SJCRH30 (cell line): ENCODE results near the gene CRYBA1. TPM values are rescaled to one million over a fixed set of nuclear protein-coding genes. Genes with fewer than 3 reads are reported as not detected.
A peak's percentile ranks its signal among the peaks of the same experiment; 100 is the strongest.
"Not testable (repeated sequence)": the region's sequence is repeated elsewhere in the genome, so short reads cannot be mapped to it uniquely, and the experiment has no call there.

Source experiments
- DNase-seq, 2 experiments: peaks; one replicate each; pipeline ENCODE4 v3.0.0-alpha.2; 2015 to 2020
- H3K27ac ChIP-seq: fragments of 250-450 bp; sonication (Bioruptor Pico); 2 replicates; pipeline ENCODE4 v1.5.1; 2020; ENCODE audit warnings: mild to moderate bottlenecking, moderate library complexity
- H3K27me3 ChIP-seq: fragments of 250-450 bp; sonication (Bioruptor Pico); 2 replicates; pipeline ENCODE4 v1.5.1; 2020; ENCODE audit warnings: mild to moderate bottlenecking, moderate library complexity
- H3K36me3 ChIP-seq: fragments of 250-450 bp; sonication (Bioruptor Pico); 2 replicates; pipeline ENCODE4 v1.5.1; 2020; ENCODE audit warnings: mild to moderate bottlenecking, moderate library complexity
- H3K4me1 ChIP-seq: fragments of 250-450 bp; sonication (Bioruptor Pico); 2 replicates; pipeline ENCODE4 v1.5.1; 2020; ENCODE audit warnings: mild to moderate bottlenecking, moderate library complexity
- H3K4me3 ChIP-seq: fragments of 250-450 bp; sonication (Bioruptor Pico); 2 replicates; pipeline ENCODE4 v1.5.1; 2020; ENCODE audit warnings: mild to moderate bottlenecking, moderate library complexity
- H3K9me3 ChIP-seq: fragments of 250-450 bp; sonication (Bioruptor Pico); replicated peaks from 2 replicates; pipeline ENCODE4 v1.5.1; 2020; ENCODE audit warnings: mild to moderate bottlenecking, moderate library complexity
- total RNA-seq: library from RNA; depleted of rRNA; stranded (reverse); fragments of >200 nt; shearing (Covaris generic); gene quantifications from 2 replicates; pipeline ENCODE4 v1.2.3, GENCODE V29; 2014; rRNA removed

CRYBA1 gene, protein sequence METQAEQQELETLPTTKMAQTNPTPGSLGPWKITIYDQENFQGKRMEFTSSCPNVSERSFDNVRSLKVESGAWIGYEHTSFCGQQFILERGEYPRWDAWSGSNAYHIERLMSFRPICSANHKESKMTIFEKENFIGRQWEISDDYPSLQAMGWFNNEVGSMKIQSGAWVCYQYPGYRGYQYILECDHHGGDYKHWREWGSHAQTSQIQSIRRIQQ
- total RNA-seq: not detected in 2 replicates

- peak; percentile 27 to 50 for DNase-seq
- peaks cover 3% of the 10 kb centered on the region; the same call in 1 of the 2 replicates for H3K4me1 ChIP-seq
- H3K9me3 ChIP-seq: no peaks in the 10 kb centered on the region
- H3K27ac ChIP-seq: no peak within 1 kb of the TSS
- no peak within 1 kb of the TSS for H3K4me3 ChIP-seq
- H3K27me3 ChIP-seq: no peaks in the 10 kb centered on the region
- H3K36me3 ChIP-seq: no peaks in the 10 kb centered on the region
Measured at GRCh38 chr17:29246628-29247027, at the start of gene CRYBA1. Gene CRYBA1, plus strand, starts transcription at chr17:29246859. Its CDS starts 5 bp downstream, at chr17:29246864.

- DNase-seq: no peak
- no peaks in the 10 kb centered on the region for H3K27me3 ChIP-seq
- H3K4me3 ChIP-seq: no peak overlapping the region
- no peak overlapping the region for H3K27ac ChIP-seq
- no peaks in the 10 kb centered on the region for H3K9me3 ChIP-seq
- H3K4me1 ChIP-seq: peaks cover 30% of the 10 kb centered on the region
- no peaks in the 10 kb centered on the region for H3K36me3 ChIP-seq
Measured at GRCh38 chr17:29197516-29198272, 49.0 kb upstream of the CRYBA1 start.

DNA sequence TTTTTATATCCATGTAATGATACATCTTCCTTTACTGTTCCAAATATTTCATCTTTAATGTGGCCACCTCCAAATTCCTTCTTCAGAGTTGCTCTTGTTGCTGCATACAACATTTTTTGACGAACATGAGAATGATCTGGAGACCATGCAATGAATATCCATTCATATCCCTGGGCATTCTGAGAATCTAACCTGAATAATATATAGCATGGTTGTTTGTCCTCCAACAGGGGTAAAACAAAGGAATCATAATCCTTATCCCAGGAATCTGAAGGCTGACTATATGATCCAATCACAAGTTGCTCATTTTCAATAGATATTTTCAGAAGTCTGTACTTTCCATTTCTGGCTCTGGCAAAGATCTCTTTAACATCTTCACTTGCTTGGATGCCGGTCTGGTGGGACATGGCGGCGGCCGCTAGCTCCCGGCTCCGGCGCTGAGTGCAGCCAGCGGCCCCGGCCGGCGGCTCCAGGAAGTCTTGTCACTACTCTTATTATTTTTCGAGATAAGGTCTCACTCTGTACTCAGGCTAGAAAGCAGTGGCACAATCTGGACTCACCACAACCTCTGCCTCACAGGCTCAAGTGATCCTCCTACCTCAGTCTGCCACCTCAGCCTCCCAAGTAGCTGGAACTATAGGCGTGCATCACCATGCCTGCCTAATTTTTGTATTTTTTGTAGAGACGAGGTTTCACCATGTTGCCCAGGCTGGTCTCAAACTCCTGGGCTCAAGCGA is 42.4 kb upstream of the CRYBA1 start:
- H3K27me3 ChIP-seq, H3K4me3 ChIP-seq, DNase-seq, H3K27ac ChIP-seq, H3K4me1 ChIP-seq, H3K9me3 ChIP-seq, H3K36me3 ChIP-seq: not testable (repeated sequence)

GRCh38 chr17:29205047-29205446 is 41.6 kb upstream of the CRYBA1 start:
- Histone ChIP-seq H3K9me3 (no peaks in the 10 kb centered on the region), H3K27me3 (no peaks in the 10 kb centered on the region), H3K4me1 (no peaks in the 10 kb centered on the region), H3K36me3 (no peaks in the 10 kb centered on the region), H3K27ac (no peak overlapping the region), H3K4me3 (no peak overlapping the region)
- DNase-seq: no peak

- H3K27me3 ChIP-seq: no peaks in the 10 kb centered on the region
- no peaks in the 10 kb centered on the region for H3K36me3 ChIP-seq
- H3K4me3 ChIP-seq: no peak overlapping the region
- no peaks in the 10 kb centered on the region for H3K9me3 ChIP-seq
- H3K27ac ChIP-seq: no peak overlapping the region
- DNase-seq: no peak
- H3K4me1 ChIP-seq: peaks cover under 1% of the 10 kb centered on the region; the same call in 1 of the 2 replicates
Measured at GRCh38 chr17:29207975-29208374, 38.7 kb upstream of the CRYBA1 start.

DNA sequence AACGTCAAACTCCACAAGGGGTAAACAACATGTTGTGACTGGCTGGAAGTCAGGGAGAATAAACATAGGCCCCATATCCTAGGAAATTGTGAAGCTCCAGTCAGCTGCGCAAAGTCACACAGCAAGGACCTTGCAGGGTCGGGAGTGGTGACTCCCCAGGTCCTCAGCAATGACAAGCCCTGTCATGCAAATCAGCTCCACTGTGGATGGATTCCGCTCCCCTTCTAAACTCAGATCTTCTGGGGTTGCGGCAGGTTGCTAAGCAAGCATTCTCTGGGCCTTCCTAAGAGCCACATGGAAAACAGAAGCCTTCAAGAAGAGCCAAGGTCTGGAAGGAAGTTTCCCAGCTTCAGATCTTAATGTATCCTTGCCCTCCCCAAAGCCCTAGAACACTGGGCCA is 37.6 kb upstream of the CRYBA1 start:
- Histone ChIP-seq H3K27ac (no peak overlapping the region), H3K4me3 (no peak overlapping the region), H3K9me3 (no peaks in the 10 kb centered on the region), H3K27me3 (no peaks in the 10 kb centered on the region), H3K36me3 (no peaks in the 10 kb centered on the region), H3K4me1 (peaks cover 3% of the 10 kb centered on the region; the same call in 1 of the 2 replicates)
- no peak for DNase-seq

DNA sequence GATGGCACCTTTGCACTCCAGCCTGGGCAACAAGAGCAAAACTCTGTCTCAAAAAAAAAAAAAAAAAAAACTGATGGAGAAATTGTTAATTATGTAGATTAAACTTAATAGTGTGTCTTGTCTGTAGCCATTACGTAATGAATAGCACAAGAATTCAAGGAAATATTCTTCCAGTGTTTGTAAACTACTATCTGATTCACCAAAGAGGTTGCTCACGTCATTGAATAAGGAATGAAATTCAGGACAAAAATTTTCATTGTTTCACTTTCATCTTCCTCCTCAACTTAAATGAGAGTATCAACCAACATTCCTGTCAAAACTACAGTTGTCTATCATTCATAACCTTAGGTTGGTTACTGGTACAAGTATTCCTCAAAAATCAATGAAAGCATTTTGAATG is 35.8 kb upstream of the CRYBA1 start:
- no peak overlapping the region for H3K27ac ChIP-seq
- no peak overlapping the region for H3K4me3 ChIP-seq
- DNase-seq: no peak
- no peaks in the 10 kb centered on the region for H3K27me3 ChIP-seq
- peaks cover 3% of the 10 kb centered on the region; the same call in 1 of the 2 replicates for H3K4me1 ChIP-seq
- no peaks in the 10 kb centered on the region for H3K9me3 ChIP-seq
- H3K36me3 ChIP-seq: no peaks in the 10 kb centered on the region

DNA sequence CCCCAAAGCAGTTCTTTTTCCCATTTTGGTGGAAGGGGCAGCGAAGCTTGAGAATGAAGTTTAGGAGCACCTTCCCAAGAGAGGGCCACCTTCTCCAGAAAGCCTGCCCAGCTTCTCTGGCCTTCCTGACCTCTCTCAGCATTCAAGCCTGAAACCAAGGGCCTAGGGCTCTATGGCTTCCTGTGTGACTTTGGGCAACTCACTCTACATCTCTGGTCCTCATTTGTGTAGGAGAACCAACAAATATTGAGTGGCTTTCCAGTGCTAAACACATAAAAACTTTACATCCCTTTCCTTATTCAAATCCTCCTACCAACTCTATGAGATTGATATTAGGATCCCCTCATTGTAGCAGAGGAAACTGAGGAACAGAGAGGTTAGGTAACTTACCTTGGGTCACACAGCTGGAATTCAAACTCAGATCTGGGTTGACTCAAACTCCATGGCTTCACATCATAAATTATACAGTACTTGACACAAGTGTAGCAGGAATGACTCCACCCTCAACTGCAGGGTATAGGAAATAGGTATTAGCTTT is 34.5 kb upstream of the CRYBA1 start:
- Histone ChIP-seq H3K9me3 (no peaks in the 10 kb centered on the region), H3K27me3 (no peaks in the 10 kb centered on the region), H3K4me1 (peaks cover 3% of the 10 kb centered on the region; the same call in 1 of the 2 replicates), H3K27ac (no peak overlapping the region), H3K4me3 (no peak overlapping the region), H3K36me3 (no peaks in the 10 kb centered on the region)
- DNase-seq: no peak

GRCh38 chr17:29212681-29213121 is 34.0 kb upstream of the CRYBA1 start:
- H3K4me1 ChIP-seq: peaks cover 3% of the 10 kb centered on the region; the same call in 1 of the 2 replicates
- no peak overlapping the region for H3K27ac ChIP-seq
- no peak overlapping the region for H3K4me3 ChIP-seq
- no peaks in the 10 kb centered on the region for H3K9me3 ChIP-seq
- no peaks in the 10 kb centered on the region for H3K36me3 ChIP-seq
- no peaks in the 10 kb centered on the region for H3K27me3 ChIP-seq
- DNase-seq: peak in 1 of 2 experiments; percentile 41

- Histone ChIP-seq H3K9me3 (no peaks in the 10 kb centered on the region), H3K27ac (no peak overlapping the region)
- DNase-seq: no peak
Measured at GRCh38 chr17:29214215-29215146, 32.2 kb upstream of the CRYBA1 start.

GRCh38 chr17:29215174-29215573 is 31.5 kb upstream of the CRYBA1 start:
- no peaks in the 10 kb centered on the region for H3K27me3 ChIP-seq
- peaks cover 14% of the 10 kb centered on the region for H3K4me1 ChIP-seq
- no peak overlapping the region for H3K4me3 ChIP-seq
- H3K27ac ChIP-seq: no peak overlapping the region
- H3K9me3 ChIP-seq: no peaks in the 10 kb centered on the region
- no peaks in the 10 kb centered on the region for H3K36me3 ChIP-seq
- DNase-seq: no peak

More at GRCh38 chr17:29214215-29215146, 32.2 kb upstream of the CRYBA1 start:
- no peaks in the 10 kb centered on the region for H3K27me3 ChIP-seq
- peaks cover 7% of the 10 kb centered on the region for H3K4me1 ChIP-seq
- no peaks in the 10 kb centered on the region for H3K36me3 ChIP-seq
- no peak overlapping the region for H3K4me3 ChIP-seq

DNA sequence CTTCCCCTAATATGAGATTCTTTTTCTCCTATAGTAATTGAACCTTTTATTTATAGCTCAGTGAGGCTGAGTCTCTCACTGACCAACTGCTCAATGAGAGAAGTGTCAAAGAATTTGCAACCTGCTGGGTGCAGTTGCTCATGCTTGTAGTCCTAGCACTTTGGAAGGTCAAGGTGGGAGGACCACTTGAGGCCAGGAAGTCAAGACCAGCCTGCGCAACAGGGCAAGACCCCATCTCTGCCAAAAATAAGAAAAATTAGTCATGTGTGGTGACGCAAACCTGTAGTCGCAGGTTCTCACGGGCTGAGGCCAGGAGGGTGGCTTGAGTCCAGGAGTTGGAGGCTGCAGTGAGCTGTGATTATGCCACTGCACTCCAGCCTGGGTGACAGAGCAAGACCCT is 30.9 kb upstream of the CRYBA1 start:
- Histone ChIP-seq H3K27ac (no peak overlapping the region), H3K4me1 (peaks cover 14% of the 10 kb centered on the region), H3K27me3 (no peaks in the 10 kb centered on the region), H3K36me3 (no peaks in the 10 kb centered on the region), H3K4me3 (no peak overlapping the region), H3K9me3 (no peaks in the 10 kb centered on the region)
- no peak for DNase-seq

DNA sequence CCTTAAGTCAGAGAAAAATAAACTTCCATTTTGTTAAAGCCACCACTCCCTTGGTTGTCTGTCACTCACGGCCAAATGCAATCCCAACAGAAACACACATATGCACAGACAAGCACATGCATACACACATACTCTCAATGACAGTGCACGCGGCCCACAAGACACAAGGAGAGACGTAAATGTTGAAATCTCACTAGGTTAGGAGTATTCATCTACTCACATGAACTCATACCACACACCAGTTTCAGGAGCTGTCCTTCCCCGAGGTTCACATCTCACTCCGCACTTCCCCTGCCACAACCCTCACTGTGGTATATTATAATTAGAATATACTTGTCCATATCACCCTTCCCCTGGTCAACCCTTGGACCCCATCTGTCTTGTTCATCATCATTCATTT is 30.5 kb upstream of the CRYBA1 start:
- Histone ChIP-seq H3K36me3 (no peaks in the 10 kb centered on the region), H3K27ac (no peak overlapping the region), H3K9me3 (no peaks in the 10 kb centered on the region), H3K4me3 (no peak overlapping the region), H3K27me3 (no peaks in the 10 kb centered on the region), H3K4me1 (peaks cover 14% of the 10 kb centered on the region)
- DNase-seq: no peak

DNA sequence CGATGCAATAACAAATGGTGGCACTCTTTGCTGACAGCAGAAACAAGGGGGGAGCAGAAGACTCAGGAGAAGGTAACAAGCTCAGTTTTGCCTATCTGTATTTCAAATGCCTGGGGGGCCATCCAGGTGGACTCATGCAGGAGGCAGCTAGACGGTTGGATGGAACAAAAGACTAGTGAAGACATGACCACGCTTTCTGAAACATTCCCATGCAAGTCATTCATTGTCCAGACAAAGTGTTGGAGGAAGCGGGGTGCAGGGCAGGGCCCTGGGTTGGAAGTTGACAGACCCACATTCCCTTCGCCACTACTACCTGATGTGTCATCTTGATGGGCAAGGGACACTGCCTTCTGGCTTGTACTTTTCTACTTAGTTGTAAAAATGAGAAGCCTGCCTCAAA is 29.8 kb upstream of the CRYBA1 start:
- peaks cover 14% of the 10 kb centered on the region for H3K4me1 ChIP-seq

More for the DNA sequence above, 29.8 kb upstream of the CRYBA1 start:
- no peaks in the 10 kb centered on the region for H3K9me3 ChIP-seq
- no peak overlapping the region for H3K4me3 ChIP-seq
- no peak overlapping the region for H3K27ac ChIP-seq
- DNase-seq: no peak
- H3K36me3 ChIP-seq: no peaks in the 10 kb centered on the region
- no peaks in the 10 kb centered on the region for H3K27me3 ChIP-seq
